GM13977 (cell line): ENCODE results near the gene PTPRM.
A peak's percentile ranks its signal among the peaks of the same experiment; 100 is the strongest.

Experiments
- DNase-seq: peaks from one replicate; pipeline ENCODE4 v3.0.0; 2012; ENCODE audit warnings: low spot score
- in situ Hi-C: fragments of 300-500 bp; cut with MboI; formaldehyde crosslinking; loops from one replicate; pipeline ENCODE4 v1.12.0; 2022; ENCODE audit warnings: low sequenced_read_pairs, low pct_unique_long_range_greater_than_20kb, mixed read lengths, inconsistent platforms; ENCODE audit not compliant: unreplicated experiment
- TF ChIP-seq, protein P1 (sequence below): IDR thresholded peaks from 2 replicates; pipeline ENCODE4 v1.5.1; 2012; ENCODE audit warnings: mild to moderate bottlenecking, control low read depth; ENCODE audit not compliant: insufficient read depth; ENCODE audit errors: extremely low read depth, missing control alignments

Gene PTPRM

DNA sequence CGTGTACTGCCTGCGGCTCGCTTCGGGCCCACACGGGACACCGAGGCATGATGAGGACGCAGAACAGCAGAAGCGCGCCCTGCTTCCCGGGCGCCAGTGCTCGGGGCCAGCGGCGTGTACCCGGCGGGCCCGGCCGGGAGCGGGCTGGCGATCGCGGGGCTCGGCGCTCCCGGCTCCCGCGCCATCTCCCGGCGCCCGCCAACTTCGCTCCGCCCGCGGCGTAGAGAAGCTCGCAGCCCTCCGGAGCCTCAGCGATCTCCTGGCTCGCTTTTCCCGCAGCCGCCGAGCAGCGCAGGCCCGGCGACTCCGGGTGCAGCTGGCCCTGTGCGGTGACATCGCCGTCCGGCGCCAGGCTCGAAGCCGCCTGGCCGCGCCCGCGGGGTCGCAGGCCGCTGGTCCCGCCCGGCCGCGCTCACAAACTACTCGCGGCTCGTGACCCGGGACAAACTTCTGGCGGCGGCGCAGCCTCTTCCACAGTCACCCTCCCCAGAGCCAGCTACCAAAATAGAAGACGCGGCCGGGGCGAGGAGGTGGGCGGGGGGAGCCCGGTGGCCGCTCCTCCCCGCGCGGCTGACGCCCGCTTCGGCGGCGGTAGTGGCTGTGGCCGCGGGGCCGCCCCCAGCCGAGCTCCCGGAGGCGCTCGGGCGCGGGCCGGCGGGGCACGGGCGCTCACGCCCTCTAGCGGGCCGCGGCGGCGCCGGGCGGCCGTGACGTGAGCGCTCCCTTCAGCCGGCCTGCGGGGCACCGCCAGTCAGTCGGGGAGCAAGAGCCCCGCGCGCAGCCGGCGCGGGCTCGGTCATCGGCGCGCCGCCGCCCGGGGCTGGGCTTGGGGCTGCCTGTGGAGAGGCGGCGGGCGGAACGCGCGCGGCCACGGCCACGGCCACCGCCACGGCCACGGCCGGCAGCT, at the start of gene PTPRM:
TSS of gene PTPRM (plus strand) at position 750 of the 907 bp plus-strand sequence. CDS start 503 bp downstream, outside the sequence.
- TF ChIP-seq, protein P1, sequence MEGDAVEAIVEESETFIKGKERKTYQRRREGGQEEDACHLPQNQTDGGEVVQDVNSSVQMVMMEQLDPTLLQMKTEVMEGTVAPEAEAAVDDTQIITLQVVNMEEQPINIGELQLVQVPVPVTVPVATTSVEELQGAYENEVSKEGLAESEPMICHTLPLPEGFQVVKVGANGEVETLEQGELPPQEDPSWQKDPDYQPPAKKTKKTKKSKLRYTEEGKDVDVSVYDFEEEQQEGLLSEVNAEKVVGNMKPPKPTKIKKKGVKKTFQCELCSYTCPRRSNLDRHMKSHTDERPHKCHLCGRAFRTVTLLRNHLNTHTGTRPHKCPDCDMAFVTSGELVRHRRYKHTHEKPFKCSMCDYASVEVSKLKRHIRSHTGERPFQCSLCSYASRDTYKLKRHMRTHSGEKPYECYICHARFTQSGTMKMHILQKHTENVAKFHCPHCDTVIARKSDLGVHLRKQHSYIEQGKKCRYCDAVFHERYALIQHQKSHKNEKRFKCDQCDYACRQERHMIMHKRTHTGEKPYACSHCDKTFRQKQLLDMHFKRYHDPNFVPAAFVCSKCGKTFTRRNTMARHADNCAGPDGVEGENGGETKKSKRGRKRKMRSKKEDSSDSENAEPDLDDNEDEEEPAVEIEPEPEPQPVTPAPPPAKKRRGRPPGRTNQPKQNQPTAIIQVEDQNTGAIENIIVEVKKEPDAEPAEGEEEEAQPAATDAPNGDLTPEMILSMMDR: peak; percentile 73
- in situ Hi-C loops: no loop called here
- peak; percentile 86 for DNase-seq

DNA sequence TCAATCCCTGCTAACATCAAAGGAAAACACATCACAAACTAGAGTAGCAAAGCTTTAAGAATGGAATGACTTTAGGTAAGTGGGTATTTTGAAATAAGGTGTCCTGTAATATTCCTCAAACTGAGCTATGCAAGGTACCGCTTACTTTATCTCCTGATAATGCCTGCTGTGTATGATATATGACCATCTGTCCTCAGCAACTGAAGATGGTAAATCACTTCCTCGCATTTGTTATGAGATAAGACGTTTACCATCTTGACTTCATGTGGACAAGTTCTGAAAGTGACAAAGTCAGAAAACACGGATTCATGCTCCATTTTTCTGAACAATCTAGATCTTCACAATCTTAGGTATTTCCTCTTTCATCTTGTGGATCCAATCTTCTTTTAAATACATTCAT, 49.3 kb upstream of the PTPRM start:
- TF ChIP-seq, protein P1: no peak
- DNase-seq: no peak
- in situ Hi-C loops: no loop called here

DNA sequence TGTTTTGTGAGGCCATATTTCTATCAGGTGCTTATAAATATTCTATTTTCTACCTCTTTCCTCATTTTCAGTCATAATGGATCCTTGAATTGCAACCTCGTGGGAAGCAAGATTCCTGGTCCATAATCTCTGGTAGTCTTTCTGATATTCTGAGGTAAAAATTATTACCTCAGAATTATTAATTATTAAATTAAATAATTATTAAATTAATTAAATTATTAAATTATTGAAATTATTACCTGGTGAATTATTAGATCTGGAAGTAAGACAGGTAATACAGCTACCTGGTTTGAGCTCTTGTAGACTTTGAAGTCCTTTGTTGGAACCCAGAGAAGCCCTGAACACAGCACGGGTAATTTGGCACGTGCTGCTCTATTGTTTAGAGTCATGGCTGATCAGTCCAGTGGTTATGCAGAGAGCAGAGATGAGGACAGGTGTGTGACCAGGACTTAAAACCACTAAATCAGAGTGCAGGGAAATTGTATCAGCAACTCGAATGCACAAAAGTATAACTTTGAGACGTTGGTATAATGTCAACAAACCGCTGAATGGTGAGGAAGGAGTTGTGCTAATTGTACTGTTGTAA, 46.8 kb upstream of the PTPRM start:
- TF ChIP-seq, protein P1: no peak
- in situ Hi-C loops: no loop called here
- no peak for DNase-seq

DNA sequence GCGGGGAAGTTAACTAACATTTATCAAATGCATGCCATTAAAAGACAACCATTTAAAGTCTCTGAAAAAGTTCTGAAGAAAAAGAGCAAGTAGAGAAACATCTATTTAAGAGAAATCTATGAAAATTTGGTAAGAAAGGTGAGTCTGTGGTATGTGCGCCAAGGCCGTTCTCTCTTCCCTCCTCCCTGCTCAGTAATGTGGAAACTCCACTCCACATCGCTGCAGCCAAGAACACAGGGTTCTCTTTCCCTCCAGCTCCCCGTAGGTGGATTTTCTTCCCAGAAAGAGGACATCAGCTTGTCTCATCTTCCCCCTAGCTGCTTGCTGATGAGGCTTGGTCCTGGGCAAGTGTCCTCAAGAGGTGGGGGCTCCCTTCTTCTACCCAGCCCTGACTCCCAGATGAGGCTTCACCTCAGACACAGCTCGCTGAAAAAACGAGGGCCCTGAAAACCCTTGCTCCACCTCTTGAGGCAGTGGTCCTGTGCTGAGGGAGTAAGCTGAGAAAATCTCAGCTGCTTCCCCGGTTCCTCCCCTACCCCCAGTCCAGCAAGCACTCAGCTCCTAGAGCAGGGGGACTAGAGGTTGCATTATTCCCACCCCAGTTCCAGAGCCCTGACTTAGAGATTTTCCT, 45.8 kb upstream of the PTPRM start:
- in situ Hi-C loops: no loop called here
- TF ChIP-seq, protein P1: no peak
- no peak for DNase-seq

DNA sequence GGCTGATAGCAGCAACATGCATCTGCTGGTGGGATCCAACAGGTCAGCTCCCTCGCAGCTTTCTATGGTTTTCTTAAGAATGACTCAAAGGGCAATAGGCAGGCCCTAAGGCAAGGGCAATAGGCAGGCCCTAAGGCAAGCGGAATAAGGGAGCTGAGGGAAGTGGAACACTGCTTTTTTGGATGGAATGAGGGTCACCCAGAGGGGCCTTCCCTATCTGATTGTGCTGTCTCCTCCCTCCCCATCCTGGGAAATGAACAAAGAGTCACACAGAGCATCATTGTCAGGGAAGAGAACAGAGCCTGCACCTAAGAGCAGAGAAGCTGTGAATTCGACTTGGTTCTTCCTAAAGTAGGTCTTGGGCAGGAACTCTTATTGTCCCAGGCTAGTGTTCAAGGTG, 43.3 kb upstream of the PTPRM start:
- TF ChIP-seq, protein P1: no peak
- in situ Hi-C loops: no loop called here

DNA sequence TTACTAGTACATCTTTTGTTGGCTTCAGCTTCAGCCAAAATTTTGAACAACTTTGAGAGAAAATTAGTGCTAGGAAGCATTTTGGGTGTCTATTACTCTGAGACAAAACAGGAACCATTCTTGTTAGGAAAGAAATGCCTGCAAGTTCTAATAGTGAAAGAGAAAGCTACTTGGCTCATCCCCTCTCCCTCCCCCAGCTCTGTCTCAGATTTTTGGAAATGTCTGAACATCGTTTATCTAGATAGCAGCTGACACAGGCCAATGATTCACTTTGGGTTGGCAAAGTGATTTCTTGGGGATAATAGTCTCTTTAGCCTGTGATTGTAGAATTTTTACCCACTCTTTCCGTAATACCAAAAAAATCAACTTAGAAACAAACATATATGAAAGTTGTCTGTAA, 42.3 kb upstream of the PTPRM start:
- TF ChIP-seq, protein P1: no peak
- in situ Hi-C loops: no loop called here
- DNase-seq: no peak

More for the DNA sequence above, 43.3 kb upstream of the PTPRM start:
- DNase-seq: no peak
